ENCODE results near the gene GREB1L. TPM values are rescaled to one million over a fixed set of nuclear protein-coding genes. Genes with fewer than 3 reads are reported as not detected.

GREB1L gene
- polyA plus RNA-seq, 1 of the 3 experiments (the other 2 are of a cell fraction): under 0.01 TPM

DNA sequence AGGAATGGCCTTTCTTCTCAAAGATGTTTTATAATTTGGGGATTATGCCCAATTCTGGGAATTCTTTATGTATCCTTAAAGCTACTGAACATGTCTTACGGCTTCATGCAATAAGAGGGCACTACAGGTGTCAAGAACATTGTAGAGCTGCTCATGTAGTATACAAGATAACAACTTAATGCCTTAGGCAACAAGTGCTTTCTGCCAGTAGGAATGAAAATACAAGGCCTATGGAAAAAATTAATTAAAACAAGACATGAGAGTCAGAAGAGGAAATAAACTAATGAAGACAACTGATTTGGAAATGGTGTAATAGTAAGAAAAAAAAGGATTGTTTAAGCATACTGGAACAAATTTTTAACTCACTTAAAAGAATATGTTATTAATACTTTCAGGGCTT is 27.3 kb downstream of the GREB1L start:
- Histone ChIP-seq H4K20me1 (ENCODE audit: insufficient read depth) (no peaks in the 10 kb centered on the region), H3K9me2 (no peaks in the 10 kb centered on the region), H2AFZ (ENCODE audit: low read depth) (no peak overlapping the region), H3F3A (replicated peaks; ENCODE audit: insufficient read depth) (no peaks in the 10 kb centered on the region), H3K36me3 (replicated peaks in 1 of 2; ENCODE audit: control insufficient read depth in 1 of 2, insufficient read depth in 2 of 2, low read length in 1 of 2) (no peaks in the 10 kb centered on the region), H3K4me2 (no peak overlapping the region), H3K4me1 (ENCODE audit: control insufficient read depth in 1 of 2, insufficient read depth in 2 of 2, low read depth in 1 of 2, low read length in 1 of 2) (no peaks in the 10 kb centered on the region), H3K79me2 (ENCODE audit: insufficient read depth) (no peaks in the 10 kb centered on the region), H3K4me3 (ENCODE audit: low read depth in 2 of 2, low read length in 1 of 2) (no peak overlapping the region), H3K27ac (ENCODE audit: low read depth in 2 of 2, low read length in 1 of 2) (no peak overlapping the region), H3K27me3 (ENCODE audit: insufficient read depth) (no peaks in the 10 kb centered on the region; the same call in 1 of the 2 replicates), H3K9me3 (no peaks in the 10 kb centered on the region), H3K9ac (no peak overlapping the region)
- ChIA-PET POLR2A (no interaction called here), CTCF (no interaction called here)
- TF ChIP-seq TEAD4 (IDR thresholded peaks at IDR 0.05; ENCODE audit: borderline replicate concordance, insufficient read depth) (no peak), EP300 (IDR thresholded peaks at IDR 0.05; ENCODE audit: borderline replicate concordance in 1 of 2, low read depth in 1 of 2, low read length in 1 of 2) (no peak), NFIC (IDR thresholded peaks at IDR 0.05; ENCODE audit: borderline replicate concordance) (no peak), CHD2 (IDR thresholded peaks at IDR 0.05; ENCODE audit: low read length, partially characterized antibody) (no peak), USF1 (IDR thresholded peaks at IDR 0.05; ENCODE audit: borderline replicate concordance, low read depth) (no peak)
- TF ChIP-seq, protein P1, sequence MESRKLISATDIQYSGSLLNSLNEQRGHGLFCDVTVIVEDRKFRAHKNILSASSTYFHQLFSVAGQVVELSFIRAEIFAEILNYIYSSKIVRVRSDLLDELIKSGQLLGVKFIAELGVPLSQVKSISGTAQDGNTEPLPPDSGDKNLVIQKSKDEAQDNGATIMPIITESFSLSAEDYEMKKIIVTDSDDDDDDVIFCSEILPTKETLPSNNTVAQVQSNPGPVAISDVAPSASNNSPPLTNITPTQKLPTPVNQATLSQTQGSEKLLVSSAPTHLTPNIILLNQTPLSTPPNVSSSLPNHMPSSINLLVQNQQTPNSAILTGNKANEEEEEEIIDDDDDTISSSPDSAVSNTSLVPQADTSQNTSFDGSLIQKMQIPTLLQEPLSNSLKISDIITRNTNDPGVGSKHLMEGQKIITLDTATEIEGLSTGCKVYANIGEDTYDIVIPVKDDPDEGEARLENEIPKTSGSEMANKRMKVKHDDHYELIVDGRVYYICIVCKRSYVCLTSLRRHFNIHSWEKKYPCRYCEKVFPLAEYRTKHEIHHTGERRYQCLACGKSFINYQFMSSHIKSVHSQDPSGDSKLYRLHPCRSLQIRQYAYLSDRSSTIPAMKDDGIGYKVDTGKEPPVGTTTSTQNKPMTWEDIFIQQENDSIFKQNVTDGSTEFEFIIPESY (IDR thresholded peaks at IDR 0.05; ENCODE audit: borderline replicate concordance, low read depth): no peak
- DNase-seq: no peak
- 0% methylated on average over 1 of the region's 1 CpG for WGBS (ENCODE audit: low lambda C conversion rate)

GRCh38 chr18:21270453-21270852 is 28.4 kb downstream of the GREB1L start:
- Histone ChIP-seq H4K20me1 (ENCODE audit: insufficient read depth) (no peaks in the 10 kb centered on the region), H3K27me3 (ENCODE audit: insufficient read depth) (no peaks in the 10 kb centered on the region; the same call in 1 of the 2 replicates), H3K27ac (ENCODE audit: low read depth in 2 of 2, low read length in 1 of 2) (no peak overlapping the region), H3K36me3 (replicated peaks in 1 of 2; ENCODE audit: control insufficient read depth in 1 of 2, insufficient read depth in 2 of 2, low read length in 1 of 2) (no peaks in the 10 kb centered on the region), H3K9me2 (no peaks in the 10 kb centered on the region), H3K79me2 (ENCODE audit: insufficient read depth) (no peaks in the 10 kb centered on the region), H3K9ac (no peak overlapping the region), H3K4me2 (no peak overlapping the region), H3K4me3 (ENCODE audit: low read depth in 2 of 2, low read length in 1 of 2) (no peak overlapping the region), H3K9me3 (no peaks in the 10 kb centered on the region), H3F3A (replicated peaks; ENCODE audit: insufficient read depth) (no peaks in the 10 kb centered on the region), H2AFZ (ENCODE audit: low read depth) (no peak overlapping the region), H3K4me1 (ENCODE audit: control insufficient read depth in 1 of 2, insufficient read depth in 2 of 2, low read depth in 1 of 2, low read length in 1 of 2) (no peaks in the 10 kb centered on the region)
- CTCF ChIA-PET: no interaction called here
- WGBS (ENCODE audit: low lambda C conversion rate): 46% methylated on average over 3 of the region's 3 CpGs
- TF ChIP-seq JUND (IDR thresholded peaks at IDR 0.05): no peak
- TF ChIP-seq GABPA (IDR thresholded peaks at IDR 0.05; ENCODE audit: low read depth): no peak
- no peak for DNase-seq
- POLR2A ChIA-PET: no interaction called here

- no peak for DNase-seq
- H3K4me3 ChIP-seq (ENCODE audit: low read depth in 2 of 2, low read length in 1 of 2): no peak overlapping the region
- no peaks in the 10 kb centered on the region for H3K9me3 ChIP-seq
- no peaks in the 10 kb centered on the region for H3F3A ChIP-seq (replicated peaks; ENCODE audit: insufficient read depth)
- no peaks in the 10 kb centered on the region for H3K4me1 ChIP-seq (ENCODE audit: control insufficient read depth in 1 of 2, insufficient read depth in 2 of 2, low read depth in 1 of 2, low read length in 1 of 2)
- no peak overlapping the region for H2AFZ ChIP-seq (ENCODE audit: low read depth)
- H3K4me2 ChIP-seq: no peak overlapping the region
- WGBS (ENCODE audit: low lambda C conversion rate): 20% methylated on average over 4 of the region's 4 CpGs
- H3K9ac ChIP-seq: no peak overlapping the region
- no peaks in the 10 kb centered on the region for H4K20me1 ChIP-seq (ENCODE audit: insufficient read depth)
- H3K36me3 ChIP-seq (replicated peaks in 1 of 2; ENCODE audit: control insufficient read depth in 1 of 2, insufficient read depth in 2 of 2, low read length in 1 of 2): no peaks in the 10 kb centered on the region
- POLR2A ChIA-PET: no interaction called here
- H3K27me3 ChIP-seq (ENCODE audit: insufficient read depth): no peaks in the 10 kb centered on the region; the same call in 1 of the 2 replicates
- CTCF ChIA-PET: no interaction called here
- no peaks in the 10 kb centered on the region for H3K9me2 ChIP-seq
- no peaks in the 10 kb centered on the region for H3K79me2 ChIP-seq (ENCODE audit: insufficient read depth)
- no peak overlapping the region for H3K27ac ChIP-seq (ENCODE audit: low read depth in 2 of 2, low read length in 1 of 2)
- TF ChIP-seq GATA2 (CRISPR knock-in tag; IDR thresholded peaks at IDR 0.05) (no peak), RCOR1 (IDR thresholded peaks at IDR 0.05; ENCODE audit: low read length) (no peak), JUND (IDR thresholded peaks at IDR 0.05) (no peak), CHD2 (IDR thresholded peaks at IDR 0.05; ENCODE audit: low read length, partially characterized antibody) (no peak), YY1 (IDR thresholded peaks at IDR 0.05; ENCODE audit: low read depth) (no peak), MXI1 (IDR thresholded peaks at IDR 0.05; ENCODE audit: low read depth, low read length) (no peak), REST (IDR thresholded peaks at IDR 0.05; ENCODE audit: low read depth, low read length) (no peak), POLR2AphosphoS5 (IDR thresholded peaks at IDR 0.05; ENCODE audit: low read depth, low read length) (no peak), ELF1 (IDR thresholded peaks at IDR 0.05) (no peak)
- TF ChIP-seq, protein P2, sequence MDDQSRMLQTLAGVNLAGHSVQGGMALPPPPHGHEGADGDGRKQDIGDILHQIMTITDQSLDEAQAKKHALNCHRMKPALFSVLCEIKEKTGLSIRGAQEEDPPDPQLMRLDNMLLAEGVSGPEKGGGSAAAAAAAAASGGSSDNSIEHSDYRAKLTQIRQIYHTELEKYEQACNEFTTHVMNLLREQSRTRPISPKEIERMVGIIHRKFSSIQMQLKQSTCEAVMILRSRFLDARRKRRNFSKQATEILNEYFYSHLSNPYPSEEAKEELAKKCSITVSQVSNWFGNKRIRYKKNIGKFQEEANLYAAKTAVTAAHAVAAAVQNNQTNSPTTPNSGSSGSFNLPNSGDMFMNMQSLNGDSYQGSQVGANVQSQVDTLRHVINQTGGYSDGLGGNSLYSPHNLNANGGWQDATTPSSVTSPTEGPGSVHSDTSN (IDR thresholded peaks at IDR 0.05): no peak
Observed at GRCh38 chr18:21272016-21272579, 30.1 kb downstream of the GREB1L start.

All from SK-N-SH (cell line).